Hematopoietic multipotent progenitor cell treated with erythropoietin and hydrocortisone succinate and interleukin-3 and kit ligand, for 17 days (in vitro differentiated cells): ENCODE measurements around the gene HSPA9.

ENCODE experiments used
- DNase-seq: peaks from one replicate; pipeline ENCODE4 v3.0.0-alpha.2; 2015; ENCODE audit warnings: low spot score

The HSPA9 gene

DNA sequence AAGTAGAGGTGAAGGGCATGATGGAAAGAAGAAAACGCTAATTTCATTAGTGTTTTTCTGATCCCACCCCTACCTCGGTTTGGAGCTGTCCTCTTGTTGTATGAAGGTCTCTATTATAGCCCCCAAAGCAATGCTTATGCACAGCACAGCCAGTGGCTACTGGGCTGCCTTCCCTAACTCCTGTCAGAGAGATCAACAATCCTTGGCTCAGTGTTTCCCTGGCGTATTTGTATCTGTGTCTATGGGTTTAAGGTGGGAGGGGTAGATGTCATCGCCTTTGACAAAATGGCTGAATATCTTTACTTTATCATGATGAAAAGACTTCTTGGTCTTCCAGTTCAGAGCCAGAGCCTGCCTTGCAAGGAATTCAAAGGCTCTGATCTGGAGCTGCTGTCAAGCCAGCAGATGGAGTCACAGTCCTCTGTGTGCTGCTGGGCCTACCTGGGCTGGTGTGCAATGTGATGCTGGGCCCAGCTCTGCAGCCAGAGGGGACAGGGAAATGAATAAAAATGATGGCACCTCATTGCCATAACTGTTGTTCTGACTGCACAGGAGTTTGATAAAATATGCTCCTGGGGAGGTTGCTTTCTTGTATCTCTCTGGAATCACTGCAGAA is 20.1 kb upstream of the HSPA9 start:
- no peak for DNase-seq

GRCh38 chr5:138594305-138595058 is 19.3 kb upstream of the HSPA9 start:
- peak; percentile 22 for DNase-seq

- DNase-seq = no peak
These were observed 13.0 kb upstream of the HSPA9 start for GRCh38 chr5:138588013-138588788.

- DNase-seq = no peak
These were observed 10.0 kb upstream of the HSPA9 start for GRCh38 chr5:138585157-138585556.

GRCh38 chr5:138583984-138584637 is 8.9 kb upstream of the HSPA9 start:
- DNase-seq = no peak

- no peak for DNase-seq
These were observed 7.8 kb upstream of the HSPA9 start for GRCh38 chr5:138582959-138583358.

DNA sequence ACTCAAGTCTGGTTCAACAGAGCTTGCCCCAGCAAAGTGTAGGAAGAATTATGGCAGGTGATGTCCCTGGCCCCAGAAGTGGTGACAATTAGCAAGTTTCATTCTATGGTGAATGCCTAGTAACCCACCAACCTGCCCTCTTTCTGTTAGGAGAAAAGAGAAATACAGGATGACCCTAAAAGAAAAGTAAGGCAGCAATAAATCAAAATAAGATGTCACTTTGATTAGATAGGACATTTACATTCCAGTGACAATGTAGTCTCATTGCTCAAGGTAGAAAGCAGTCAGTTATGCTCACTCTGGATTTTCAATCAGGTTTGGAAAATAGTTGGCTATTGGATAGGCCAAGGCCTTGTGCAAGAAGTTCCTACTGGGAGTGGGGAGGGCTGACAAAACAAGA is 5.6 kb upstream of the HSPA9 start:
- no peak for DNase-seq

DNA sequence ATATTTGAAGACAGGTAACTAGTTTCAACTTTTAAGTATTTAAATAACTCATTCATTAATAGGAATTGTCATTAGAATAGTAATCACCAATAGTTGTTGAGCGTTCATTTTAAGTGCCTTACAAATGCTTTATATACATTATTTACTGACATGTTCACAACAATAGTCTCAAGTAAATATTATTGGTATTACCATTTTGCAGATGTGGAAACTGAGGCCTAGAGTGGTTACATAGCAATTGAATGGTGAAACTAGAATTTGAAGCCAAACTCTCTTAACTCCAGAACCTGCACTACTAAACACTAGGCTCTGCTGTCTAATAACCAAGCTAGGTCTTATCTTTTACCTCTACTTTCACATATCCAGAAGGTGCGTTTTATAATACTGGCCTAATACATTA is 4.8 kb upstream of the HSPA9 start:
- DNase-seq = no peak

- no peak for DNase-seq
These were observed 4.3 kb upstream of the HSPA9 start for GRCh38 chr5:138579517-138579863.

DNA sequence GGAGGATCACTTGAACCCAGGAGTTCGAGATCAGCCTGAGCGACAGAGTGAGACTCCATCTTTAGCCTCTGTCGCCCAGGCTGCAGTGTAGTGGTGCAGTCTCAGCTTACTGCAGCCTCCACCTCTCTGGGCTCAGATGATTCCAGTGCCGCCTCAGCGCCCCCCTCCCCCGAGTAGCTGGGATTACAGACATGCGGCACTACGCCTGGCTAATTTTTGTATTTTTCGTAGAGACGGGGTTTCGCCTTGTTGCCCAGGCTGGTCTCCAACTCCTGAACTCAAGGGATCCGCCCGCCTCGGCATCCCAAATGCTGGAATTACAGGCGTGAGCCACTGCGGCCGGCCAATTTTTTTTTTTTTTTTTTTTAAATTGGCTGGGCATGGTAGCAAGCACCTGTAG is 2.3 kb upstream of the HSPA9 start:
- DNase-seq = no peak

DNA sequence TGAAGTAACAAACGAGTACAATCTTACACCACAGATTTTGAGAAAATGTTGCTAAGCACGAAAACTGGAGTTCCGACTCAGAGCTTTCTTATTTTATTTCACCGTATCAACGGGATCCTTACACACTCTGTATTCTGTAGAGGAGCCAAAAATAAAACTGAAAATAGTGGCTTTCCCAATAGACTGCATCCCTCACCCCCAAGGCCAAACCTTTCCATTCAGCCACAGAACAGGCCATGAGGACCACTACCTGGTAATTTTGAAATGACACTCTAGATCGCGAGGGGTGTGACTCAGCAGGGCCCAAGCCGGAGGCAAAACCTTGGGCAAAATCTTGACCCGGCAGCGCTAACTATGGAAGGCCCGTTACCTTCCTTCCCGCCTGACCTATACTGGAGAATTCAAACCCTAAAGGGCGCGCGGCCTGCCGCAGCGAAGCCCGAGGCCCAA is 432 bp downstream of the HSPA9 start:
- DNase-seq = no peak

DNA sequence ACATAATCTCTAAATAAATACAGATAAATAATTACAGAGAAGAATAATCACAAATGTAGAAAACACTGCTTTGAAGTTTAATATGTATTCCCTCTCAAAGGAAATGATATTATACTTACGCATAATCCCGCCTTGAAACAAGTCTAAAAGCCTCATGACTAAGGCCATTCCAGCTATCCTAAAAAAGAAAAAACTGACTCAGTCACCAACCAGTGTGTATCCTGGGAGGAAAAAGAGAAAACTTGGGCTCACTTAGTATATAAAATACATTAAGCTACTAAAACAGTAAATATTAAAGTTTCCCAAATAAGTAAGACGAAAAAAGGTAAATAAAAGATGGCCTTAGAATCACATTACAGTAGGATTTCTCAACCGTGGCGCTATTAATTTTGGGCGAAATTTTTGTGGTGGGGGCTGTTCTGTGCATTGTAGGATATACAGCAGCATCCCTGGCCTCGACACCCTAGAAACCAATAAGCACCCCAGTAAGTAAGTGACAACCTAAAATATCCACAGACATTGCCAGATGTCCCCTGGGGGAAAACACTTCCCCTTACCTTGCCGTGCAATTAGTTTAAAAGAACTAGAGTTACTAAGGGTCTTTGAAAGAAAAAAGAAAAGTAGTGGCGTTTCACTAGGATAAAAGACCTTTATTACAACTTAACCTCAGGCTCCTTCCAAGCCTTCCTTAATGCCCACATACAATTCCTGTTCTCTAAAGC is 1.1 kb downstream of the HSPA9 start:
- no peak for DNase-seq

- no peak for DNase-seq
These were observed 2.0 kb downstream of the HSPA9 start for GRCh38 chr5:138573223-138573622.

DNA sequence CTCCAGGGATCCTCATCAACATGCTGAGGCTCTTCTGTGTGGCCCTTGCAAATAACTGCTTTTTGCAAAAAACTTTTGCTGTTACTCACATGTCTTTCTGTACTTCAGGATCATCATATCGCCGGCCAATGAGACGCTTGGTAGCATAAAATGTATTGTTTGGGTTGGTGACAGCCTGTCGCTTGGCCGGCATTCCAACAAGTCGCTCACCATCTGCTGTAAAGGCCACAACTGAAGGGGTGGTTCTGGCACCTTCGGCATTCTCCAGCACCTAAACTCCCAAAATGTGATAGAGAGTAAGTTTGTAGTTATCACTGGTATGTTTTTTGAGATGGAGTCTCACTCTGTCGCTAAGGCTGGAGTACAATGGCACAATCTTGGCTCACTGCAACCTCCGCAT is 4.3 kb downstream of the HSPA9 start:
- no peak for DNase-seq

DNA sequence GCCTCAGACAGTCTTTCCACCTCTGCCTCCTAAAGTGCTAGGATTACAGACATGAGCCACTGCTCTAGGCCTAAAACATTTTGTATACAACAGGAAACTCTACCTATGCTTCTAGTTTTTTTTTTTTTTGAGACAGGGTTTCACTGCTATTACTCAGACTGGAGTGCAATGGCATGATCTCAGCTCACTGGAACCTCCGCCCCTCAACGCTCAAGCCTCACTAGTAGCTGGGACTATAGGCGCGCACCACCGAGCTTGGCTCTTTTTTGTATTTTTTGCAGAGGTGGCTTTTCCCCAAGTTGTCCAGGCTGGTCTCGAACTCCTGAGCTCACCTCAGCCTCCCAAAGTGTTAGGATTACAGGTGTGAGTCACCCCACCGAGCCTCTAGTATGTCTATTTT is 5.4 kb downstream of the HSPA9 start:
- no peak for DNase-seq

- no peak for DNase-seq
These were observed 7.0 kb downstream of the HSPA9 start for GRCh38 chr5:138568061-138568824.

- no peak for DNase-seq
These were observed 8.4 kb downstream of the HSPA9 start for GRCh38 chr5:138566792-138567191.

- DNase-seq = no peak
These were observed 9.9 kb downstream of the HSPA9 start for GRCh38 chr5:138565100-138565821.

GRCh38 chr5:138564242-138564641 is 11.0 kb downstream of the HSPA9 start:
- no peak for DNase-seq

- no peak for DNase-seq
These were observed 11.7 kb downstream of the HSPA9 start for GRCh38 chr5:138563340-138564118.
